GF-D8 (cell line): ENCODE data around the gene HADH.
"Not testable (repeated sequence)": the region's sequence is repeated elsewhere in the genome, so short reads cannot be mapped to it uniquely, and the experiment has no call there.

Source experiments
- DNase-seq: peaks from one replicate; lab custom pipeline; 2025; lab: John Stamatoyannopoulos, UW

Gene HADH

GRCh38 chr4:107989537-107990386, at the start of gene HADH:
Gene HADH (plus strand): TSS chr4:107989889. CDS start chr4:107989933, 44 bp downstream.
- DNase-seq = peak; percentile 76

- no peak for DNase-seq
These were observed 43.9 kb upstream of the HADH start for GRCh38 chr4:107945809-107946208.

GRCh38 chr4:107950746-107951540, 38.7 kb upstream of the HADH start:
- no peak for DNase-seq

- no peak for DNase-seq
These were observed 38.1 kb upstream of the HADH start for GRCh38 chr4:107951551-107951950.

- DNase-seq = no peak
These were observed 33.7 kb upstream of the HADH start for GRCh38 chr4:107956011-107956410.

GRCh38 chr4:107966903-107967302, 22.8 kb upstream of the HADH start:
- no peak for DNase-seq

GRCh38 chr4:107967519-107967918, 22.2 kb upstream of the HADH start:
- DNase-seq = not testable (repeated sequence)

GRCh38 chr4:107967921-107968320, 21.8 kb upstream of the HADH start:
- not testable (repeated sequence) for DNase-seq

GRCh38 chr4:107970063-107970798, 19.5 kb upstream of the HADH start:
- no peak for DNase-seq

GRCh38 chr4:107972605-107973004, 17.1 kb upstream of the HADH start:
- DNase-seq = no peak

- no peak for DNase-seq
These were observed 15.2 kb upstream of the HADH start for GRCh38 chr4:107974523-107974922.

- DNase-seq = no peak
These were observed 12.2 kb upstream of the HADH start for GRCh38 chr4:107977482-107977881.

- DNase-seq = no peak
These were observed 11.6 kb upstream of the HADH start for GRCh38 chr4:107977966-107978705.

GRCh38 chr4:107978716-107979451, 10.8 kb upstream of the HADH start:
- no peak for DNase-seq

- no peak for DNase-seq
These were observed 1.6 kb upstream of the HADH start for GRCh38 chr4:107987916-107988762.

- DNase-seq = peak; percentile 25
These were observed 990 bp upstream of the HADH start for GRCh38 chr4:107988763-107989035.

GRCh38 chr4:107989162-107989536, 540 bp upstream of the HADH start:
- DNase-seq = peak; percentile 20

GRCh38 chr4:107991945-107992630, 2.4 kb downstream of the HADH start:
- DNase-seq = peak; percentile 32

- no peak for DNase-seq
These were observed 4.3 kb downstream of the HADH start for GRCh38 chr4:107993969-107994368.

GRCh38 chr4:107994894-107995293, 5.2 kb downstream of the HADH start:
- DNase-seq = no peak
